ENCODE measurements around the gene ST8SIA4. TPM values are rescaled to one million over a fixed set of nuclear protein-coding genes. Genes with fewer than 3 reads are reported as not detected.

The ST8SIA4 gene
- total RNA-seq, 1 experiment from 2014 or later: 0.41 TPM

GRCh38 chr5:100838048-100838473, 65.0 kb downstream of the ST8SIA4 start:
- no peak for TF ChIP-seq SIN3A (IDR thresholded peaks at IDR 0.05; ENCODE audit: borderline replicate concordance, insufficient read depth, low read depth, low read length)
- no peak for TF ChIP-seq TCF7L2 (IDR thresholded peaks at IDR 0.05; ENCODE audit: low read depth, low read length)
- no peak for TF ChIP-seq CTCF (IDR thresholded peaks at IDR 0.05)
- no peak for TF ChIP-seq POLR2AphosphoS5 (IDR thresholded peaks at IDR 0.05; ENCODE audit: low read depth, low read length)
- no peak for TF ChIP-seq REST (IDR thresholded peaks at IDR 0.05; ENCODE audit: insufficient read depth in 1 of 2, low read depth in 2 of 2, low read length in 1 of 2)
- CTCF ChIA-PET: no interaction called here
- intact Hi-C loops (cut with micrococcal nuclease; ENCODE audit: unreplicated experiment): no loop called here
- no peak overlapping the region for H3K4me3 ChIP-seq (ENCODE audit: low read depth in 2 of 2, low read length in 2 of 2)
- ATAC-seq: no peak
- no peak for DNase-seq (ENCODE audit: low read depth, low spot score)
- no peaks in the 10 kb centered on the region for H3K9me3 ChIP-seq (ENCODE audit: control insufficient read depth, insufficient read depth, low read depth, low read length)
- no peaks in the 10 kb centered on the region for H3K4me1 ChIP-seq (ENCODE audit: control insufficient read depth, insufficient read depth, low read length)
- no peak overlapping the region for H3K27ac ChIP-seq (ENCODE audit: low read length)
- H3K27me3 ChIP-seq (ENCODE audit: control insufficient read depth, insufficient read depth, low read length): no peaks in the 10 kb centered on the region
- POLR2A ChIA-PET: no interaction called here
- no peaks in the 10 kb centered on the region for H3K36me3 ChIP-seq (ENCODE audit: control insufficient read depth, insufficient read depth, low read length)
- in situ Hi-C loops (cut with HindIII; ENCODE audit: low pct_unique_long_range_greater_than_20kb, low sequenced_read_pairs): no loop called here
- no TSS peak for BruUV-seq (replicated peaks)

- Histone ChIP-seq H3K4me1 (ENCODE audit: control insufficient read depth, insufficient read depth, low read length) (no peaks in the 10 kb centered on the region), H3K27me3 (ENCODE audit: control insufficient read depth, insufficient read depth, low read length) (no peaks in the 10 kb centered on the region), H3K4me3 (ENCODE audit: low read depth in 2 of 2, low read length in 2 of 2) (no peak overlapping the region), H3K27ac (ENCODE audit: low read length) (no peak overlapping the region), H3K36me3 (ENCODE audit: control insufficient read depth, insufficient read depth, low read length) (no peaks in the 10 kb centered on the region), H3K9me3 (ENCODE audit: control insufficient read depth, insufficient read depth, low read depth, low read length) (no peaks in the 10 kb centered on the region)
- POLR2A ChIA-PET: no interaction called here
- no peak for TF ChIP-seq SIN3A (IDR thresholded peaks at IDR 0.05; ENCODE audit: borderline replicate concordance, insufficient read depth, low read depth, low read length)
- TF ChIP-seq TCF7L2 (IDR thresholded peaks at IDR 0.05; ENCODE audit: low read depth, low read length): no peak
- TF ChIP-seq REST (IDR thresholded peaks at IDR 0.05; ENCODE audit: insufficient read depth in 1 of 2, low read depth in 2 of 2, low read length in 1 of 2): no peak
- TF ChIP-seq POLR2AphosphoS5 (IDR thresholded peaks at IDR 0.05; ENCODE audit: low read depth, low read length): no peak
- TF ChIP-seq CTCF (IDR thresholded peaks at IDR 0.05): no peak
- no TSS peak for BruUV-seq (replicated peaks)
- ATAC-seq (no peak), DNase-seq (ENCODE audit: low read depth, low spot score) (no peak)
- intact Hi-C loops (cut with micrococcal nuclease; ENCODE audit: unreplicated experiment): no loop called here
- in situ Hi-C loops (cut with HindIII; ENCODE audit: low pct_unique_long_range_greater_than_20kb, low sequenced_read_pairs): no loop called here
- CTCF ChIA-PET: no interaction called here
These were observed 68.6 kb downstream of the ST8SIA4 start for GRCh38 chr5:100834519-100834918.

Data from Panc1 (cell line).